HepG2 (cell line): ENCODE results near the gene FBXO41. TPM values are rescaled to one million over a fixed set of nuclear protein-coding genes. Genes with fewer than 3 reads are reported as not detected.

Experiments used
- ATF3 ChIP-seq: sonication (generic); formaldehyde crosslinking; IDR thresholded peaks from 2 replicates; pipeline ENCODE4 v1.4.0; 2020; ENCODE audit warnings: missing genetic modification reagents
- BRCA1 ChIP-seq: sonication (generic); formaldehyde crosslinking; IDR thresholded peaks from 2 replicates; pipeline ENCODE4 v1.4.0; 2020; ENCODE audit warnings: missing genetic modification reagents
- FOXM1 ChIP-seq: sonication (generic); formaldehyde crosslinking; IDR thresholded peaks from 2 replicates; pipeline ENCODE4 v1.5.0; 2020; ENCODE audit warnings: missing genetic modification reagents
- GTF2F1 ChIP-seq: fragments of 150-350 bp; IDR thresholded peaks from 2 replicates; pipeline ENCODE4 v1.6.1; 2014; ENCODE audit warnings: low read length
- JARID2 ChIP-seq: sonication (generic); formaldehyde crosslinking; IDR thresholded peaks from 2 replicates; pipeline ENCODE4 v1.8.1; 2023; ENCODE audit warnings: missing genetic modification reagents, inconsistent platforms; ENCODE audit not compliant: insufficient replicate concordance
- LRRFIP1 ChIP-seq: sonication (generic); formaldehyde crosslinking; conservative IDR thresholded peaks from 2 replicates; pipeline ENCODE4 v1.4.0; 2020; ENCODE audit warnings: missing genetic modification reagents
- NCOA2 ChIP-seq: sonication (generic); formaldehyde crosslinking; IDR thresholded peaks from 2 replicates; pipeline ENCODE4 v1.8.0; 2022; ENCODE audit warnings: inconsistent platforms
- NFRKB ChIP-seq: fragments of 450-650 bp; IDR thresholded peaks from 2 replicates; pipeline ENCODE4 v1.6.1; 2017
- STAT5B ChIP-seq: sonication (generic); formaldehyde crosslinking; IDR thresholded peaks from 2 replicates; pipeline ENCODE4 v1.4.0; 2020; ENCODE audit warnings: missing genetic modification reagents
- ZBTB34 ChIP-seq: sonication (generic); formaldehyde crosslinking; IDR thresholded peaks from 2 replicates; pipeline ENCODE4 v1.8.0; 2022; ENCODE audit warnings: mild to moderate bottlenecking, missing genetic modification reagents
- ZFP91 ChIP-seq: sonication (generic); formaldehyde crosslinking; IDR thresholded peaks from 2 replicates; pipeline ENCODE4 v1.9.0; 2022; ENCODE audit warnings: missing genetic modification reagents, mild to moderate bottlenecking, borderline replicate concordance
- ZNF12 ChIP-seq: sonication (generic); formaldehyde crosslinking; IDR thresholded peaks from 2 replicates; pipeline ENCODE4 v1.5.0; 2020; ENCODE audit warnings: missing genetic modification reagents
- ZNF3 ChIP-seq: IDR thresholded peaks from 2 replicates; pipeline ENCODE4 v1.7.0; 2017; ENCODE audit warnings: inconsistent platforms
- ZNF557 ChIP-seq: sonication (generic); formaldehyde crosslinking; IDR thresholded peaks from 2 replicates; pipeline ENCODE4 v1.4.0; 2020; ENCODE audit warnings: missing genetic modification reagents
- ZNF574 ChIP-seq: sonication (generic); formaldehyde crosslinking; IDR thresholded peaks from 2 replicates; pipeline ENCODE4 v1.4.0; 2020; ENCODE audit warnings: missing genetic modification reagents
- ZNF704 ChIP-seq: sonication (generic); formaldehyde crosslinking; IDR thresholded peaks from 2 replicates; pipeline ENCODE4 v1.8.1; 2023; ENCODE audit warnings: mild to moderate bottlenecking, inconsistent platforms, moderate library complexity, missing genetic modification reagents, borderline replicate concordance
- ZNF780A ChIP-seq: sonication (generic); formaldehyde crosslinking; IDR thresholded peaks from 2 replicates; pipeline ENCODE4 v1.8.0; 2022; ENCODE audit warnings: mild to moderate bottlenecking, missing genetic modification reagents, moderate library complexity
- ZNF800 ChIP-seq: sonication (generic); formaldehyde crosslinking; IDR thresholded peaks from 2 replicates; pipeline ENCODE4 v1.4.0; 2020; ENCODE audit warnings: missing genetic modification reagents
- ZSCAN12 ChIP-seq: sonication (generic); formaldehyde crosslinking; IDR thresholded peaks from 2 replicates; pipeline ENCODE4 v1.9.0; 2021; ENCODE audit warnings: mild to moderate bottlenecking, missing genetic modification reagents
- polyA plus RNA-seq, 8 experiments: library from polyadenylated mRNA; depleted of rRNA in 3 of 8; stranded (reverse) in 7 of 8; unstranded in 1 of 8; fragments of >200 nt; fragmentation: Illumina TruSeq in 4 of 8; extraction: Trizol in 4 of 8; gene quantifications; 2 replicates each; pipeline versions ENCODE4 v1.2.1 to v1.2.3, GENCODE V29; 2011 to 2016; ENCODE audit warnings: low read depth in 4 of 8, missing spikeins in 1 of 8, mixed read lengths in 1 of 8; ENCODE audit not compliant: insufficient read depth in 1 of 8
- total RNA-seq, 5 experiments: library from RNA; depleted of rRNA; stranded (reverse); fragments of >200 nt; fragmentation: Illumina TruSeq; extraction: Trizol; gene quantifications; 2 replicates each; pipeline ENCODE4 v1.2.3, GENCODE V29; 2016; ENCODE audit warnings: low read depth in 1 of 5

FBXO41 gene
- total and polyA plus RNA-seq, 2 of the 13 experiments (the other 11 are each of a cell fraction or from before 2014, with no cell fraction given), result 4.2 to 10.3 TPM

- TF ChIP-seq JARID2, result peak; percentile 83
- no peak for TF ChIP-seq GTF2F1
- TF ChIP-seq ZNF704, result 0 out of 2 replicates have a peak, but pooled peaks have one; percentile 67
- TF ChIP-seq ZSCAN12, result peak; percentile 97
- TF ChIP-seq NCOA2 (CRISPR knock-in tag), result peak; percentile 61
- peak; percentile 95 for TF ChIP-seq ZNF800
- peak; percentile 81; the same call in 1 of the 2 replicates for TF ChIP-seq LRRFIP1 (CRISPR knock-in tag)
- no peak for TF ChIP-seq ZNF780A (CRISPR knock-in tag)
- 0 out of 2 replicates have a peak, but pooled peaks have one; percentile 57 for TF ChIP-seq STAT5B (CRISPR knock-in tag)
- TF ChIP-seq ZNF12, result peak; percentile 63; the same call in 1 of the 2 replicates
- 0 out of 2 replicates have a peak, but pooled peaks have one; percentile 76 for TF ChIP-seq FOXM1
- TF ChIP-seq ZBTB34 (CRISPR knock-in tag), result no peak
- TF ChIP-seq ZNF557 (CRISPR knock-in tag), result peak; percentile 97
- TF ChIP-seq ATF3 (CRISPR knock-in tag), result peak; percentile 71; the same call in 1 of the 2 replicates
- TF ChIP-seq ZNF3 (CRISPR knock-in tag), result no peak
- TF ChIP-seq BRCA1 (CRISPR knock-in tag), result peak; percentile 96
- TF ChIP-seq ZNF574 (CRISPR knock-in tag), result peak; percentile 84
- no peak for TF ChIP-seq NFRKB
- no peak for TF ChIP-seq ZFP91 (CRISPR knock-in tag)
Observed at GRCh38 chr2:73291093-73291460, 6.8 kb upstream of the FBXO41 start (continued).
